ENCODE data around the gene TUBA1C.
"Not testable (repeated sequence)": the region's sequence is repeated elsewhere in the genome, so short reads cannot be mapped to it uniquely, and the experiment has no call there.

TUBA1C gene

GRCh38 chr12:49283541-49284429 lies 18.9 kb downstream of the TUBA1C start:
- no peak for DNase-seq

GRCh38 chr12:49284672-49285071 lies 19.8 kb downstream of the TUBA1C start:
- DNase-seq, result no peak

GRCh38 chr12:49287876-49288275 lies 23.0 kb downstream of the TUBA1C start:
- no peak for DNase-seq

GRCh38 chr12:49288412-49288853 lies 23.6 kb downstream of the TUBA1C start:
- DNase-seq, result no peak

GRCh38 chr12:49288922-49289555 lies 24.2 kb downstream of the TUBA1C start:
- no peak for DNase-seq

GRCh38 chr12:49292729-49293055 lies 27.8 kb downstream of the TUBA1C start:
- DNase-seq, result no peak

- DNase-seq, result no peak
Observed at GRCh38 chr12:49293056-49293956, 28.4 kb downstream of the TUBA1C start.

- DNase-seq, result no peak
Observed at GRCh38 chr12:49294086-49294803, 29.4 kb downstream of the TUBA1C start.

GRCh38 chr12:49294804-49295081 lies 29.9 kb downstream of the TUBA1C start:
- no peak for DNase-seq

GRCh38 chr12:49295082-49295936 lies 30.4 kb downstream of the TUBA1C start, which contains the start of gene PRPH:
Gene PRPH, plus strand, starts transcription at chr12:49295147. Its CDS starts 54 bp downstream, at chr12:49295201.
- no peak for DNase-seq

- DNase-seq, result no peak
Observed at GRCh38 chr12:49296034-49296835, 31.4 kb downstream of the TUBA1C start.

GRCh38 chr12:49296836-49297694 lies 32.2 kb downstream of the TUBA1C start:
- DNase-seq, result no peak

GRCh38 chr12:49297695-49298060 lies 32.8 kb downstream of the TUBA1C start:
- DNase-seq, result no peak

GRCh38 chr12:49298160-49298559 lies 33.3 kb downstream of the TUBA1C start:
- DNase-seq, result no peak

GRCh38 chr12:49301760-49302159 lies 36.9 kb downstream of the TUBA1C start:
- no peak for DNase-seq

GRCh38 chr12:49304161-49304560 lies 39.3 kb downstream of the TUBA1C start:
- DNase-seq, result no peak

GRCh38 chr12:49305762-49306510 lies 41.1 kb downstream of the TUBA1C start:
- no peak for DNase-seq

GRCh38 chr12:49309386-49309785 lies 44.5 kb downstream of the TUBA1C start:
- DNase-seq, result no peak

- not testable (repeated sequence) for DNase-seq
Observed at GRCh38 chr12:49310451-49311000, 45.6 kb downstream of the TUBA1C start.

All from NK-92 treated with Interleukin-12 subunit alpha and Interleukin-12 subunit beta, amount 100 ng/mL, for 24 hours (cell line).